Nephron (organoid): ENCODE results near the gene NR2E1.

Experiments used
- H3K27ac Mint-ChIP-seq, 3 experiments: 2 replicates each; pipeline ENCODE4 v1.8.0; 2020; ENCODE audit warnings: mixed read lengths in 3 of 3, mild to moderate bottlenecking in 2 of 3, moderate library complexity in 1 of 3
- H3K27me3 Mint-ChIP-seq: 2 replicates; pipeline ENCODE4 v1.8.0; 2021; ENCODE audit warnings: low read depth, mild to moderate bottlenecking, moderate library complexity, mixed read lengths
- H3K36me3 Mint-ChIP-seq: 2 replicates; pipeline ENCODE4 v1.8.0; 2020; ENCODE audit warnings: low read depth, mixed read lengths
- H3K4me1 Mint-ChIP-seq: 2 replicates; pipeline ENCODE4 v1.8.0; 2020; ENCODE audit warnings: mixed read lengths
- H3K4me3 Mint-ChIP-seq, 3 experiments: 2 replicates each; pipeline ENCODE4 v1.8.0; 2020; ENCODE audit warnings: mild to moderate bottlenecking in 3 of 3, mixed read lengths in 3 of 3, moderate library complexity in 2 of 3
- H3K9me3 Mint-ChIP-seq: 2 replicates; pipeline ENCODE4 v1.8.0; 2020; ENCODE audit warnings: mixed read lengths
- CTCF ChIP-seq, 3 experiments: fragments of 200-600 bp; sonication (generic); IDR thresholded peaks; one replicate each; pipeline ENCODE4 v1.5.0; 2021; ENCODE audit warnings: antibody characterized with exemption in 3 of 3; ENCODE audit not compliant: unreplicated experiment in 3 of 3

Gene NR2E1

GRCh38 chr6:108165714-108166663 lies at the start of gene NR2E1:
NR2E1 (plus strand) TSS chr6:108166022; CDS start chr6:108166766, 744 bp downstream.
- no peaks in the 10 kb centered on the region for H3K36me3 Mint-ChIP-seq

GRCh38 chr6:108116546-108117426 lies 49.0 kb upstream of the NR2E1 start:
- H3K4me3 Mint-ChIP-seq, result peak overlapping the region; percentile 71 to 86 (median 83)
- H3K36me3 Mint-ChIP-seq, result no peaks in the 10 kb centered on the region
- no peak overlapping the region for H3K27ac Mint-ChIP-seq
- peaks cover 38% of the 10 kb centered on the region for H3K4me1 Mint-ChIP-seq
- TF ChIP-seq CTCF (IDR thresholded peaks at IDR 0.05; ENCODE audit: unreplicated experiment in 3 of 3), result no peak
- peaks cover 6% of the 10 kb centered on the region for H3K9me3 Mint-ChIP-seq
- peaks cover 100% of the 10 kb centered on the region for H3K27me3 Mint-ChIP-seq

More at GRCh38 chr6:108165714-108166663, at the start of gene NR2E1:
- H3K9me3 Mint-ChIP-seq, result no peaks in the 10 kb centered on the region
- no peak for TF ChIP-seq CTCF (IDR thresholded peaks at IDR 0.05; ENCODE audit: unreplicated experiment in 3 of 3)
- peaks cover 100% of the 10 kb centered on the region for H3K27me3 Mint-ChIP-seq
- no peak within 1 kb of the TSS for H3K27ac Mint-ChIP-seq
- H3K4me3 Mint-ChIP-seq, result peak within 1 kb of the TSS; percentile 46 to 76 (median 58)
- H3K4me1 Mint-ChIP-seq, result peaks cover 36% of the 10 kb centered on the region

- TF ChIP-seq CTCF (IDR thresholded peaks at IDR 0.05; ENCODE audit: unreplicated experiment in 3 of 3), result no peak
- H3K27me3 Mint-ChIP-seq, result peaks cover 100% of the 10 kb centered on the region
- H3K27ac Mint-ChIP-seq, result no peak overlapping the region
- no peaks in the 10 kb centered on the region for H3K36me3 Mint-ChIP-seq
- H3K4me1 Mint-ChIP-seq, result peaks cover 38% of the 10 kb centered on the region
- peak overlapping the region; percentile 71 to 86 (median 83) for H3K4me3 Mint-ChIP-seq
- peaks cover 6% of the 10 kb centered on the region for H3K9me3 Mint-ChIP-seq
Observed at GRCh38 chr6:108117427-108118358, 48.1 kb upstream of the NR2E1 start.

GRCh38 chr6:108118359-108118724 lies 47.5 kb upstream of the NR2E1 start:
- peaks cover 100% of the 10 kb centered on the region for H3K27me3 Mint-ChIP-seq
- no peak overlapping the region for H3K27ac Mint-ChIP-seq
- no peaks in the 10 kb centered on the region for H3K36me3 Mint-ChIP-seq
- TF ChIP-seq CTCF (IDR thresholded peaks at IDR 0.05; ENCODE audit: unreplicated experiment in 3 of 3), result no peak
- peaks cover 6% of the 10 kb centered on the region for H3K9me3 Mint-ChIP-seq
- H3K4me3 Mint-ChIP-seq, result peak overlapping the region; percentile 74 to 87 (median 87)
- peaks cover 38% of the 10 kb centered on the region for H3K4me1 Mint-ChIP-seq
